HepG2 (cell line): Measurements from ENCODE around the gene B4GALT3. TPM values are rescaled to one million over a fixed set of nuclear protein-coding genes. Genes with fewer than 3 reads are reported as not detected.

Experiments used
- BCLAF1 ChIP-seq: fragments of 450-650 bp; IDR thresholded peaks from 2 replicates; pipeline ENCODE4 v1.6.1; 2017; ENCODE audit warnings: mild to moderate bottlenecking
- CBX5 ChIP-seq: sonication (generic); formaldehyde crosslinking; IDR thresholded peaks from 2 replicates; pipeline ENCODE4 v1.4.0; 2020; ENCODE audit warnings: missing genetic modification reagents, borderline replicate concordance
- E2F2 ChIP-seq: sonication (generic); formaldehyde crosslinking; IDR thresholded peaks from 2 replicates; pipeline ENCODE4 v1.4.0; 2020; ENCODE audit warnings: missing genetic modification reagents, borderline replicate concordance
- HHEX ChIP-seq: IDR thresholded peaks from 2 replicates; pipeline ENCODE4 v1.6.1; 2016; ENCODE audit warnings: control low read depth
- KLF9 ChIP-seq: IDR thresholded peaks from 2 replicates; pipeline ENCODE4 v1.6.1; 2016; ENCODE audit warnings: low read depth
- NR3C1 ChIP-seq: sonication (generic); formaldehyde crosslinking; IDR thresholded peaks from 2 replicates; pipeline ENCODE4 v1.4.0; 2020; ENCODE audit warnings: missing genetic modification reagents
- POGK ChIP-seq: sonication (generic); formaldehyde crosslinking; conservative IDR thresholded peaks from 2 replicates; pipeline ENCODE4 v1.8.0; 2022; ENCODE audit warnings: mild to moderate bottlenecking, moderate library complexity, missing genetic modification reagents
- RBM39 ChIP-seq: fragments of 200-400 bp; formaldehyde crosslinking; IDR thresholded peaks from one replicate; pipeline ENCODE4 v1.6.1; 2018; ENCODE audit warnings: antibody characterized with exemption, mild to moderate bottlenecking, low read depth, low read length; ENCODE audit not compliant: poor library complexity, severe bottlenecking
- SIN3B ChIP-seq: fragments of 150-350 bp; IDR thresholded peaks from 2 replicates; pipeline ENCODE4 v1.6.1; 2014; ENCODE audit warnings: low read length
- SKIL ChIP-seq: sonication (generic); formaldehyde crosslinking; IDR thresholded peaks from 2 replicates; pipeline ENCODE4 v1.8.0; 2022; ENCODE audit warnings: missing genetic modification reagents, mild to moderate bottlenecking, moderate library complexity, borderline replicate concordance
- TOE1 ChIP-seq: sonication (generic); formaldehyde crosslinking; IDR thresholded peaks from 2 replicates; pipeline ENCODE4 v1.4.0; 2020; ENCODE audit warnings: mild to moderate bottlenecking, missing genetic modification reagents
- ZBTB14 ChIP-seq: sonication (generic); formaldehyde crosslinking; IDR thresholded peaks from 2 replicates; pipeline ENCODE4 v1.4.0; 2020; ENCODE audit warnings: missing genetic modification reagents
- ZNF264 ChIP-seq: sonication (generic); formaldehyde crosslinking; IDR thresholded peaks from 2 replicates; pipeline ENCODE4 v1.4.0; 2020; ENCODE audit warnings: missing genetic modification reagents
- ZNF281 ChIP-seq: sonication (generic); formaldehyde crosslinking; IDR thresholded peaks from 2 replicates; pipeline ENCODE4 v1.4.0; 2020; ENCODE audit warnings: missing genetic modification reagents, borderline replicate concordance
- ZNF484 ChIP-seq: sonication (generic); formaldehyde crosslinking; IDR thresholded peaks from 2 replicates; pipeline ENCODE4 v1.5.1; 2020; ENCODE audit warnings: mild to moderate bottlenecking, low read depth, missing genetic modification reagents, borderline replicate concordance
- ZNF547 ChIP-seq: sonication (generic); formaldehyde crosslinking; IDR thresholded peaks from 2 replicates; pipeline ENCODE4 v1.5.1; 2020; ENCODE audit warnings: mild to moderate bottlenecking, missing genetic modification reagents
- polyA plus RNA-seq, 8 experiments: library from polyadenylated mRNA; depleted of rRNA in 3 of 8; stranded (reverse) in 7 of 8; unstranded in 1 of 8; fragments of >200 nt; fragmentation: Illumina TruSeq in 4 of 8; extraction: Trizol in 4 of 8; gene quantifications; 2 replicates each; pipeline versions ENCODE4 v1.2.1 to v1.2.3, GENCODE V29; 2011 to 2016; ENCODE audit warnings: low read depth in 4 of 8, missing spikeins in 1 of 8, mixed read lengths in 1 of 8; ENCODE audit not compliant: insufficient read depth in 1 of 8
- total RNA-seq, 5 experiments: library from RNA; depleted of rRNA; stranded (reverse); fragments of >200 nt; fragmentation: Illumina TruSeq; extraction: Trizol; gene quantifications; 2 replicates each; pipeline ENCODE4 v1.2.3, GENCODE V29; 2016; ENCODE audit warnings: low read depth in 1 of 5

Gene B4GALT3
- total and polyA plus RNA-seq, 2 of the 13 experiments (the other 11 are each of a cell fraction or from before 2014, with no cell fraction given): 35.6 to 40.4 TPM

- TF ChIP-seq E2F2 (CRISPR knock-in tag): no peak
- TF ChIP-seq BCLAF1: no peak
- no peak for TF ChIP-seq ZNF264 (CRISPR knock-in tag)
- peak; percentile 70; the same call in 1 of the 2 replicates for TF ChIP-seq POGK (CRISPR knock-in tag)
- peak; percentile 57 for TF ChIP-seq SIN3B
- no peak for TF ChIP-seq HHEX (CRISPR knock-in tag)
- no peak; the same call in 1 of the 2 replicates for TF ChIP-seq ZNF281 (CRISPR knock-in tag)
- no peak; the same call in 1 of the 2 replicates for TF ChIP-seq CBX5 (CRISPR knock-in tag)
- no peak for TF ChIP-seq ZNF484 (CRISPR knock-in tag)
- TF ChIP-seq ZBTB14 (CRISPR knock-in tag): no peak
- peak; percentile 35 for TF ChIP-seq RBM39
- TF ChIP-seq ZNF547 (CRISPR knock-in tag): no peak
- no peak for TF ChIP-seq TOE1 (CRISPR knock-in tag)
- no peak for TF ChIP-seq KLF9 (CRISPR knock-in tag)
- TF ChIP-seq NR3C1 (CRISPR knock-in tag): no peak
- no peak for TF ChIP-seq SKIL (CRISPR knock-in tag)
These were observed 24.8 kb upstream of the B4GALT3 start, which contains the start of gene NDUFS2 (continued) for GRCh38 chr1:161201836-161202712.
